Heart left ventricle (tissue), 16 donors: ENCODE measurements around the gene GLRA1. TPM values are rescaled to one million over a fixed set of nuclear protein-coding genes. Genes with fewer than 3 reads are reported as not detected.

Source experiments
- ATAC-seq, 4 donors: fragments of 200-7000 bp; cut with Tn5 transposase; one replicate each; pipeline ENCODE4 v1.9.1; 2020 to 2022; ENCODE audit warnings: moderate library complexity in 4 of 4, mild to moderate bottlenecking in 3 of 4, moderate number of reproducible peaks in 1 of 4
- DNase-seq, 5 donors: peaks; one replicate each; pipeline ENCODE4 v3.0.0-alpha.2; 2020
- H3K27ac ChIP-seq, 12 donors: fragments of 200-600 bp; sonication (generic) in 4 of 12; one replicate each; pipeline versions ENCODE4 v1.5.0 to v1.8.0; 2016 to 2022; ENCODE audit warnings: mild to moderate bottlenecking in 2 of 12
- H3K27me3 ChIP-seq, 9 donors: fragments of 200-600 bp; sonication (generic) in 2 of 9; one replicate each; pipeline versions ENCODE4 v1.5.1 to v1.8.0; 2016 to 2022; ENCODE audit warnings: mild to moderate bottlenecking in 3 of 9
- H3K36me3 ChIP-seq, 9 donors: fragments of 200-600 bp; sonication (generic) in 2 of 9; one replicate each; pipeline versions ENCODE4 v1.5.0 to v1.8.0; 2018 to 2022; ENCODE audit warnings: mild to moderate bottlenecking in 2 of 9
- H3K4me1 ChIP-seq, 12 donors: fragments of 200-600 bp; sonication (generic) in 4 of 12; one replicate each; pipeline versions ENCODE4 v1.5.0 to v1.8.0; 2016 to 2022; ENCODE audit warnings: mild to moderate bottlenecking in 3 of 12
- H3K4me3 ChIP-seq, 12 donors: fragments of 200-600 bp; sonication (generic) in 4 of 12; one replicate each; pipeline versions ENCODE4 v1.5.0 to v1.8.0; 2017 to 2022; ENCODE audit warnings: mild to moderate bottlenecking in 9 of 12, moderate library complexity in 4 of 12
- H3K9me3 ChIP-seq, 12 donors: fragments of 200-600 bp; sonication (generic) in 4 of 12; one replicate each; pipeline versions ENCODE4 v1.5.0 to v1.8.0; 2016 to 2022; ENCODE audit warnings: mild to moderate bottlenecking in 1 of 12
- POLR2A ChIP-seq, 2 donors: fragments of 450-650 bp; IDR thresholded peaks; one replicate each; pipeline ENCODE4 v1.6.1; 2017; ENCODE audit warnings: antibody characterized with exemption in 2 of 2, mild to moderate bottlenecking in 2 of 2, moderate library complexity in 2 of 2
- WGBS, 4 donors: extraction: QIAGEN DNeasy Blood & Tissue Kit in 2 of 4; methylation state at CpG; one replicate each; pipeline versions ENCODE4 v1.1.5 to v1.1.7; 2013 to 2018; 5-methylcytosine and 5-hydroxymethylcytosine counted together
- intact Hi-C, 10 donors: fragments of 100-400 bp; cut with DNase I; formaldehyde crosslinking; loops; one replicate each; pipeline versions ENCODE4 v1.11.1 to v1.14.2; 2022
- polyA plus RNA-seq, 2 donors: library from polyadenylated mRNA; stranded (reverse); fragments of 200-250 nt; gene quantifications; one replicate each; pipeline ENCODE4 v1.2.3, GENCODE V29; 2013
- total RNA-seq, 9 donors: library from RNA; depleted of rRNA in 2 of 9; stranded (reverse); fragments of >200 nt in 2 of 9; fragmentation: NEBNext Ultra II Directional in 3 of 9; extraction: Animal tissue kit (Norgen Biotek cat#: 25700) in 3 of 9; gene quantifications; one replicate each; pipeline versions ENCODE4 v1.1.0 to v1.2.4, GENCODE V29; 2016 to 2023
- TF ChIP-seq, protein P1 (sequence below), 12 donors: fragments of 200-600 bp; sonication (generic) in 4 of 12; IDR thresholded peaks; one replicate each; pipeline versions ENCODE4 v1.5.0 to v1.8.0; 2018 to 2022; ENCODE audit warnings: antibody characterized with exemption in 12 of 12, mild to moderate bottlenecking in 5 of 12
- donor health status: ischemic (EF 13 %, LVEDD 7.1; RV severe dilation, severe dysfunction).
- donor health status: healthy with polysubstance abuse.
- donor health status: DM: no; HTN: yes; CAD: no.
- donor health status: DM: no; HTN: no; CAD: no.
- donor health status: ischemic (EF 25% LVEDD 6.9; RV normal size, moderate dysfunction).
- donor health status: ischemic (EF 25% LVEDD 5.7; RV mildly dilated, moderate dysfunction).
- donor health status: healthy.
- donor health status: DM: yes; HTN: yes; CAD: no.
- donor health status: ischemic (EF 35%, LVEDD 5.7; RV mildly dilated, moderate dysfunction).
- donor health status: nonischemic (EF 11% LVEDD 7.7; RV severe dilation, severe dysfunction).
- donor health status: DM: yes; HTN: yes; CAD: no.
- donor health status: PGD.
- donor health status: ischemic (EF 29% LVEDD 5.4; RV normal size, mild dysfunction).
- donor health status: nonischemic (EF 23%, LVEDD 6.1; RV moderate dilation, normal function).

The GLRA1 gene
- total and polyA plus RNA-seq, 11 donors = not detected

GRCh38 chr5:151795426-151795825, 129.2 kb downstream of the GLRA1 start:
- DNase-seq = no peak
- Histone ChIP-seq H3K9me3 (no peaks in the 10 kb centered on the region), H3K27ac (no peak overlapping the region), H3K4me1 (peaks cover 0 to 15% (median 0%) of the 10 kb centered on the region in 12 donors), H3K27me3 (no peaks in the 10 kb centered on the region), H3K36me3 (peaks cover 0 to 100% (median 98%) of the 10 kb centered on the region in 9 donors), H3K4me3 (no peak overlapping the region)
- TF ChIP-seq, protein P1, sequence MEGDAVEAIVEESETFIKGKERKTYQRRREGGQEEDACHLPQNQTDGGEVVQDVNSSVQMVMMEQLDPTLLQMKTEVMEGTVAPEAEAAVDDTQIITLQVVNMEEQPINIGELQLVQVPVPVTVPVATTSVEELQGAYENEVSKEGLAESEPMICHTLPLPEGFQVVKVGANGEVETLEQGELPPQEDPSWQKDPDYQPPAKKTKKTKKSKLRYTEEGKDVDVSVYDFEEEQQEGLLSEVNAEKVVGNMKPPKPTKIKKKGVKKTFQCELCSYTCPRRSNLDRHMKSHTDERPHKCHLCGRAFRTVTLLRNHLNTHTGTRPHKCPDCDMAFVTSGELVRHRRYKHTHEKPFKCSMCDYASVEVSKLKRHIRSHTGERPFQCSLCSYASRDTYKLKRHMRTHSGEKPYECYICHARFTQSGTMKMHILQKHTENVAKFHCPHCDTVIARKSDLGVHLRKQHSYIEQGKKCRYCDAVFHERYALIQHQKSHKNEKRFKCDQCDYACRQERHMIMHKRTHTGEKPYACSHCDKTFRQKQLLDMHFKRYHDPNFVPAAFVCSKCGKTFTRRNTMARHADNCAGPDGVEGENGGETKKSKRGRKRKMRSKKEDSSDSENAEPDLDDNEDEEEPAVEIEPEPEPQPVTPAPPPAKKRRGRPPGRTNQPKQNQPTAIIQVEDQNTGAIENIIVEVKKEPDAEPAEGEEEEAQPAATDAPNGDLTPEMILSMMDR (IDR thresholded peaks at IDR 0.05) = no peak
- no peak for TF ChIP-seq POLR2A (IDR thresholded peaks at IDR 0.05)
- WGBS, 4 donors = 84 to 97% (median 95%) methylated on average over 1 of the region's 1 CpG
- intact Hi-C loops = no loop called here
- no peak for ATAC-seq

- Histone ChIP-seq H3K36me3 (peaks cover 0 to 99% (median 97%) of the 10 kb centered on the region in 9 donors), H3K4me3 (no peak overlapping the region), H3K9me3 (no peaks in the 10 kb centered on the region), H3K27me3 (no peaks in the 10 kb centered on the region), H3K4me1 (peaks cover 0 to 6% (median 0%) of the 10 kb centered on the region in 12 donors), H3K27ac (no peak overlapping the region)
- DNase-seq = no peak
- WGBS, 4 donors = 94 to 97% (median 95%) methylated on average over 3 of the region's 3 CpGs
- intact Hi-C loops = no loop called here
- ATAC-seq = no peak
- TF ChIP-seq, protein P1 (IDR thresholded peaks at IDR 0.05) = no peak
- TF ChIP-seq POLR2A (IDR thresholded peaks at IDR 0.05) = no peak
These were observed 131.3 kb downstream of the GLRA1 start for GRCh38 chr5:151793358-151793757.

GRCh38 chr5:151787817-151788216, 136.8 kb downstream of the GLRA1 start:
- Histone ChIP-seq H3K27ac (no peak overlapping the region), H3K27me3 (no peaks in the 10 kb centered on the region), H3K4me3 (no peak overlapping the region), H3K4me1 (peaks cover 0 to 31% (median 18%) of the 10 kb centered on the region in 12 donors), H3K36me3 (peaks cover 0 to 65% (median 57%) of the 10 kb centered on the region in 9 donors), H3K9me3 (no peaks in the 10 kb centered on the region)
- intact Hi-C loops = no loop called here
- TF ChIP-seq, protein P1 (IDR thresholded peaks at IDR 0.05) = no peak
- TF ChIP-seq POLR2A (IDR thresholded peaks at IDR 0.05) = no peak
- DNase-seq = no peak
- no peak for ATAC-seq
- 77 to 80% (median 78%) methylated on average over 6 of the region's 6 CpGs for WGBS, 4 donors

DNA sequence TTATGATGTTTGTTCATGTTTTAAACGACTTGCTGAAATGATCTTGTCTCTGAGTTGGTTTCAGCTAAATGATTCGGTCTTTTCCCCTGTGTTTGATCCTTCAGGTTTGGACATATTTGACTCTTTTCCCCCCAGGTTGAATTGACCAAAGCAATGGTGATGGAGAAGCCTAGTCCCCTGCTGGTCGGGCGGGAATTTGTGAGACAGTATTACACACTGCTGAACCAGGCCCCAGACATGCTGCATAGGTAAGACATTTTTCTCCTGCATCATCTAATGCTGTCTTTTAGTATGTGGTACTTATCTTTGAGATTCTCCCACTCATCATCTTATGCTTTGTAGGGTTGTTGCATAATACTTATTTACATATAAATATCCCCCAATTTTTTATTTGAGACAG, 138.2 kb downstream of the GLRA1 start:
- Histone ChIP-seq H3K27me3 (no peaks in the 10 kb centered on the region), H3K4me3 (no peak overlapping the region), H3K36me3 (peaks cover 0 to 52% (median 44%) of the 10 kb centered on the region in 9 donors), H3K9me3 (no peaks in the 10 kb centered on the region), H3K4me1 (peaks cover 0 to 42% (median 26%) of the 10 kb centered on the region in 12 donors), H3K27ac (no peak overlapping the region)
- WGBS, 4 donors = 78 to 83% (median 82%) methylated on average over 4 of the region's 4 CpGs
- ATAC-seq = peak in 1 of 4 donors; percentile 26
- TF ChIP-seq, protein P1 (IDR thresholded peaks at IDR 0.05) = no peak
- no peak for TF ChIP-seq POLR2A (IDR thresholded peaks at IDR 0.05)
- intact Hi-C loops = no loop called here
- no peak for DNase-seq
